K562 (cell line): ENCODE measurements around the gene RPLP2. TPM values are rescaled to one million over a fixed set of nuclear protein-coding genes. Genes with fewer than 3 reads are reported as not detected.

ENCODE experiments used
- ESRRA ChIP-seq: fragments of 450-650 bp; IDR thresholded peaks from 2 replicates; pipeline ENCODE4 v1.6.1; 2014; ENCODE audit warnings: low read depth, mild to moderate bottlenecking, moderate library complexity, borderline replicate concordance
- FOXM1 ChIP-seq, 2 experiments: fragments of 450-650 bp in 1 of 2; sonication (generic) in 1 of 2; formaldehyde crosslinking in 1 of 2; IDR thresholded peaks; 2 replicates each; pipeline versions ENCODE4 v1.6.1 to v1.9.0; 2017 to 2022; ENCODE audit warnings: low read depth in 2 of 2, mild to moderate bottlenecking in 2 of 2, missing genetic modification reagents in 1 of 2, moderate library complexity in 1 of 2
- FOXP1 ChIP-seq: sonication (generic); formaldehyde crosslinking; IDR thresholded peaks from 2 replicates; pipeline ENCODE4 v1.8.0; 2022; ENCODE audit warnings: mild to moderate bottlenecking, missing genetic modification reagents
- KLF16 ChIP-seq: IDR thresholded peaks from 2 replicates; pipeline ENCODE4 v1.6.1; 2016; ENCODE audit warnings: antibody characterized with exemption
- MTA3 ChIP-seq: fragments of 450-650 bp; formaldehyde crosslinking; IDR thresholded peaks from 2 replicates; pipeline ENCODE4 v1.6.1; 2017; ENCODE audit warnings: mild to moderate bottlenecking, borderline replicate concordance
- MYC ChIP-seq, 2 experiments: fragments of 250-450 bp in 1 of 2; sonication (Bioruptor Pico) in 1 of 2; IDR thresholded peaks; 2 replicates each; pipeline versions ENCODE4 v1.5.1 to v1.6.1; 2012 to 2021; ENCODE audit warnings: low read depth in 2 of 2, borderline replicate concordance in 1 of 2, improper control_type of control experiment in 1 of 2, low read length in 1 of 2, mild to moderate bottlenecking in 1 of 2, moderate library complexity in 1 of 2
- NR1H2 ChIP-seq: sonication (generic); formaldehyde crosslinking; IDR thresholded peaks from 2 replicates; pipeline ENCODE4 v1.4.0; 2020; ENCODE audit warnings: mild to moderate bottlenecking, missing genetic modification reagents
- PHB ChIP-seq: fragments of 250-450 bp; sonication (Bioruptor Pico); IDR thresholded peaks from 2 replicates; pipeline ENCODE4 v1.5.0; 2021
- PML ChIP-seq: IDR thresholded peaks from 2 replicates; pipeline ENCODE4 v1.6.1; 2012; ENCODE audit warnings: low read length, inconsistent platforms
- RBBP5 ChIP-seq: fragments of 200-600 bp; sonication (generic); IDR thresholded peaks from 2 replicates; pipeline ENCODE4 v1.6.1; 2012; ENCODE audit warnings: borderline replicate concordance, mild to moderate bottlenecking, low read length, control low read depth, inconsistent platforms; ENCODE audit not compliant: insufficient read depth, poor library complexity, severe bottlenecking
- SUPT5H ChIP-seq: fragments of 450-650 bp; IDR thresholded peaks from 2 replicates; pipeline ENCODE4 v1.6.1; 2016
- THRA ChIP-seq: fragments of 450-650 bp; IDR thresholded peaks from 2 replicates; pipeline ENCODE4 v1.6.1; 2017; ENCODE audit warnings: mild to moderate bottlenecking, moderate library complexity
- ZNF239 ChIP-seq: fragments of 250-450 bp; sonication (Bioruptor Pico); IDR thresholded peaks from 2 replicates; pipeline ENCODE4 v1.4.0; 2020; ENCODE audit warnings: mild to moderate bottlenecking
- ZNF511 ChIP-seq: sonication (generic); formaldehyde crosslinking; IDR thresholded peaks from 2 replicates; pipeline ENCODE4 v1.8.0; 2022; ENCODE audit warnings: mild to moderate bottlenecking, missing genetic modification reagents
- polyA plus RNA-seq, 8 experiments: library from polyadenylated mRNA; depleted of rRNA in 4 of 8; stranded (reverse) in 5 of 8; unstranded in 3 of 8; fragments of >200 nt; fragmentation: Nextera tagmentation in 2 of 8; fragmentation: Illumina TruSeq in 1 of 8; extraction: Ambion mirVana in 2 of 8; extraction: Trizol in 1 of 8; gene quantifications; 2 replicates each; pipeline versions ENCODE4 v1.2.1 to v1.2.3, GENCODE V29; 2011 to 2014; ENCODE audit warnings: inconsistent platforms in 1 of 8, missing spikeins in 1 of 8
- total RNA-seq, 7 experiments: library from RNA; depleted of rRNA in 6 of 7; stranded (reverse); fragments of >200 nt in 6 of 7; fragmentation: Illumina TruSeq in 2 of 7; extraction: Trizol in 2 of 7; gene quantifications; 2 replicates each; pipeline versions ENCODE4 v1.2.1 to v1.2.3, GENCODE V29; 2011 to 2021; ENCODE audit warnings: low replicate concordance in 1 of 7
- TF ChIP-seq, protein P1 (sequence below), 2 experiments: fragments of 450-650 bp in 1 of 2; sonication (generic) in 1 of 2; formaldehyde crosslinking in 1 of 2; IDR thresholded peaks; 2 replicates each; pipeline versions ENCODE4 v1.7.1 to v1.9.0; 2016 to 2022; ENCODE audit warnings: inconsistent platforms in 1 of 2, mild to moderate bottlenecking in 1 of 2, missing genetic modification reagents in 1 of 2

RPLP2 gene
- total and polyA plus RNA-seq, 9 of the 15 experiments (the other 6 are each of a cell fraction or from before 2014, with no cell fraction given), result 528 to 3,807 (median 1,633) TPM

- TF ChIP-seq, protein P1, sequence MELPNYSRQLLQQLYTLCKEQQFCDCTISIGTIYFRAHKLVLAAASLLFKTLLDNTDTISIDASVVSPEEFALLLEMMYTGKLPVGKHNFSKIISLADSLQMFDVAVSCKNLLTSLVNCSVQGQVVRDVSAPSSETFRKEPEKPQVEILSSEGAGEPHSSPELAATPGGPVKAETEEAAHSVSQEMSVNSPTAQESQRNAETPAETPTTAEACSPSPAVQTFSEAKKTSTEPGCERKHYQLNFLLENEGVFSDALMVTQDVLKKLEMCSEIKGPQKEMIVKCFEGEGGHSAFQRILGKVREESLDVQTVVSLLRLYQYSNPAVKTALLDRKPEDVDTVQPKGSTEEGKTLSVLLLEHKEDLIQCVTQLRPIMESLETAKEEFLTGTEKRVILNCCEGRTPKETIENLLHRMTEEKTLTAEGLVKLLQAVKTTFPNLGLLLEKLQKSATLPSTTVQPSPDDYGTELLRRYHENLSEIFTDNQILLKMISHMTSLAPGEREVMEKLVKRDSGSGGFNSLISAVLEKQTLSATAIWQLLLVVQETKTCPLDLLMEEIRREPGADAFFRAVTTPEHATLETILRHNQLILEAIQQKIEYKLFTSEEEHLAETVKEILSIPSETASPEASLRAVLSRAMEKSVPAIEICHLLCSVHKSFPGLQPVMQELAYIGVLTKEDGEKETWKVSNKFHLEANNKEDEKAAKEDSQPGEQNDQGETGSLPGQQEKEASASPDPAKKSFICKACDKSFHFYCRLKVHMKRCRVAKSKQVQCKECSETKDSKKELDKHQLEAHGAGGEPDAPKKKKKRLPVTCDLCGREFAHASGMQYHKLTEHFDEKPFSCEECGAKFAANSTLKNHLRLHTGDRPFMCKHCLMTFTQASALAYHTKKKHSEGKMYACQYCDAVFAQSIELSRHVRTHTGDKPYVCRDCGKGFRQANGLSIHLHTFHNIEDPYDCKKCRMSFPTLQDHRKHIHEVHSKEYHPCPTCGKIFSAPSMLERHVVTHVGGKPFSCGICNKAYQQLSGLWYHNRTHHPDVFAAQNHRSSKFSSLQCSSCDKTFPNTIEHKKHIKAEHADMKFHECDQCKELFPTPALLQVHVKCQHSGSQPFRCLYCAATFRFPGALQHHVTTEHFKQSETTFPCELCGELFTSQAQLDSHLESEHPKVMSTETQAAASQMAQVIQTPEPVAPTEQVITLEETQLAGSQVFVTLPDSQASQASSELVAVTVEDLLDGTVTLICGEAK (IDR thresholded peaks at IDR 0.05), result 0 out of 2 replicates have a peak, but pooled peaks have one; percentile 10
- TF ChIP-seq, protein P1 (CRISPR knock-in tag; IDR thresholded peaks at IDR 0.05), result no peak
- TF ChIP-seq PHB (CRISPR knock-in tag), result peak; percentile 78; the same call in 1 of the 2 replicates
- TF ChIP-seq FOXM1 (IDR thresholded peaks at IDR 0.05; ENCODE audit: low read depth), result no peak
- peak; percentile 84 for TF ChIP-seq FOXM1 (CRISPR knock-in tag; IDR thresholded peaks at IDR 0.05; ENCODE audit: low read depth)
- TF ChIP-seq MTA3, result 0 out of 2 replicates have a peak, but pooled peaks have one; percentile 21
- TF ChIP-seq THRA, result no peak
- TF ChIP-seq MYC (IDR thresholded peaks at IDR 0.05; ENCODE audit: low read depth, low read length), result peak; percentile 33; the same call in 1 of the 2 replicates
- no peak; the same call in 1 of the 2 replicates for TF ChIP-seq MYC (CRISPR knock-in tag; IDR thresholded peaks at IDR 0.05; ENCODE audit: borderline replicate concordance, low read depth)
- TF ChIP-seq ZNF239 (CRISPR knock-in tag), result peak; percentile 83
- no peak for TF ChIP-seq KLF16
- TF ChIP-seq ESRRA, result peak; percentile 82
- TF ChIP-seq RBBP5, result peak; percentile 63
- TF ChIP-seq FOXP1, result 0 out of 2 replicates have a peak, but pooled peaks have one; percentile 11
- TF ChIP-seq PML, result peak; percentile 7; the same call in 1 of the 2 replicates
- TF ChIP-seq ZNF511, result peak; percentile 54
- TF ChIP-seq NR1H2 (CRISPR knock-in tag), result peak; percentile 78; the same call in 1 of the 2 replicates
- TF ChIP-seq SUPT5H, result peak; percentile 42; the same call in 1 of the 2 replicates
Measured at GRCh38 chr11:776561-777287, 33.0 kb upstream of the RPLP2 start (continued).
